ENCODE data around the gene GNG14. TPM values are rescaled to one million over a fixed set of nuclear protein-coding genes. Genes with fewer than 3 reads are reported as not detected.
A peak's percentile ranks its signal among the peaks of the same experiment; 100 is the strongest.
"Not testable (repeated sequence)": the region's sequence is repeated elsewhere in the genome, so short reads cannot be mapped to it uniquely, and the experiment has no call there.

Gene GNG14
- total and polyA plus RNA-seq, 2 donors (not counting 1 experiment from before 2014, with no cell fraction given): not detected

DNA sequence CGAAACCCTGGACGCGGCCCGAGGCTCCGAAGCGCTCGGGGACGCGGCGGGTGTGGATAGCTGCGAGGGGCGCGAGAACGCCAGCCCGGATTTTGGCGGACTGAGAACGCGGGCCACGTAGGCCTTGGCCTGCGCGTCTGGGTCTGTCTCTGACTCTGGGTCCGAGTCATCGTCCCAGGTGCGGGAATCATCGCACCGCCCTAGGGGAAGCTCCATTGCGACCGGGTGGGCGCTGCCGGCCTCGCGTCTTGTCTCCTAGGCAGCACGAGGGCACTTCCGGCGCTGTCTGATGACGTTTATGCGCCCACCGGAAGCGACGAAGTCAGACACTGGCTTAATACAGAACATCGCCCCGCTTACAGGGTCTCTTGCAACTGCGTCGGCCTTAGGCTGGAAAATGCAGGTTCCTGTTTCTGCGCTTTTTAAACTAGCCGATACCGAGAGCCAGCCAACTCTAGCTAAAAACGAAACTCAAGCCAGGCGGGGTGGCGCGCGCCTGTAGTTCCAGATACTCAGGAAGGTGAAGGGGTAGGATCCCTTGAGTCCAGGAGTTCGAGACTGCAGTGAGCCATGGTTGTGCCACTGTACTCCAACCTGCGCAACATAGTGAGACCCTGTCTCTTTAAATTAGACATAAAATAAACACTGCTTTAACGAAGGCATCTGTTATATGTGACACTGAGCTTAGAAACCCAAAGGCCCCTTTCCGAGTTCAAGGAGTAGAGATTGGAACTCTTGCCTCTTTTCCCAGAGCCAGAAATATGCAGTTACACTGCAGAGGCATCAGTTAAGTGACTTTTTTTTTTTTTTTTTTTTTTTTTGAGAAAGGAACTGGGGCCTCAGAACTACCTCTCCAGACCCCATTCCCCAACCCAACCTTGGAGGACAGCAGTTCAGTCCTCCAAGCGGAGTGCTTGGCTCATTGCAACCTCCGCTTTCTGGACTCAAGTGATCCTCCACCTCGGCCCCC, 8.9 kb downstream of the GNG14 start, which contains the start of gene FBXW9:
TSS of gene FBXW9 (minus strand) at position 266 of the 970 bp plus-strand sequence. CDS start at position 216, 50 bp downstream.
- Mint-ChIP-seq H3K9me3 (ENCODE audit: insufficient read depth) (no peaks in the 10 kb centered on the region), H3K4me3 (peak within 1 kb of the TSS; percentile 94), H3K27me3 (no peaks in the 10 kb centered on the region), H3K27ac (peak within 1 kb of the TSS; percentile 98), H3K4me1 (peaks cover 10% of the 10 kb centered on the region)
- Histone ChIP-seq H3K27ac (ENCODE audit: low read length in 2 of 2) (peak within 1 kb of the TSS; percentile 85 to 93), H3K79me2 (ENCODE audit: control insufficient read depth, insufficient read depth, low read length) (no peaks in the 10 kb centered on the region), H3K27me3 (replicated peaks in 1 of 4; ENCODE audit: control extremely low read depth in 1 of 4, control insufficient read depth in 3 of 4, insufficient read depth in 4 of 4, low read length in 3 of 4) (no peaks in the 10 kb centered on the region), H2AFZ (ENCODE audit: insufficient read depth, low read depth, low read length, poor library complexity, severe bottlenecking) (peak within 1 kb of the TSS; percentile 90), H4K20me1 (ENCODE audit: control insufficient read depth, insufficient read depth, low read length, poor library complexity, severe bottlenecking) (no peaks in the 10 kb centered on the region), H3K9me3 (ENCODE audit: control extremely low read depth in 1 of 3, control insufficient read depth in 2 of 3, insufficient read depth in 1 of 3, low read length in 2 of 3) (no peaks in the 10 kb centered on the region), H3K9ac (ENCODE audit: low read length) (peak within 1 kb of the TSS; percentile 79), H3K4me3 (ENCODE audit: control extremely low read depth in 1 of 5, extremely low read depth in 1 of 5, insufficient read depth in 1 of 5, low read depth in 2 of 5, low read length in 4 of 5) (peak within 1 kb of the TSS; percentile 64 to 88 (median 82)), H3K36me3 (replicated peaks in 1 of 2; ENCODE audit: control extremely low read depth in 1 of 2, control insufficient read depth in 1 of 2, extremely low read depth in 1 of 2, insufficient read depth in 2 of 2, low read length in 1 of 2) (peaks cover 0 to 10% of the 10 kb centered on the region in 2 experiments), H3K4me2 (replicated peaks; ENCODE audit: low read depth, low read length, poor library complexity, severe bottlenecking) (peak within 1 kb of the TSS; percentile 99), H3K4me1 (ENCODE audit: control insufficient read depth in 2 of 2, insufficient read depth in 2 of 2, low read length in 2 of 2) (peaks cover 13 to 17% of the 10 kb centered on the region in 2 donors)
- CTCF ChIA-PET: interaction anchor here (0.5 to 3.5 kb wide), 7 partner anchors 16 to 133 kb away, joined by 3 to 16 read pairs (median 6); no protein-coding TSS in a partner anchor
- intact Hi-C loops (cut with micrococcal nuclease): loop anchor here (1.0 to 2.0 kb wide), 5 partner anchors 15 to 1192 kb away; partner anchors contain the start of genes DHPS, GET3, TNPO2 and ZNF653
- no peak for TF ChIP-seq EZH2 (IDR thresholded peaks at IDR 0.05; ENCODE audit: borderline replicate concordance, insufficient read depth, low read depth, low read length, poor library complexity, severe bottlenecking)
- TF ChIP-seq, protein P1, sequence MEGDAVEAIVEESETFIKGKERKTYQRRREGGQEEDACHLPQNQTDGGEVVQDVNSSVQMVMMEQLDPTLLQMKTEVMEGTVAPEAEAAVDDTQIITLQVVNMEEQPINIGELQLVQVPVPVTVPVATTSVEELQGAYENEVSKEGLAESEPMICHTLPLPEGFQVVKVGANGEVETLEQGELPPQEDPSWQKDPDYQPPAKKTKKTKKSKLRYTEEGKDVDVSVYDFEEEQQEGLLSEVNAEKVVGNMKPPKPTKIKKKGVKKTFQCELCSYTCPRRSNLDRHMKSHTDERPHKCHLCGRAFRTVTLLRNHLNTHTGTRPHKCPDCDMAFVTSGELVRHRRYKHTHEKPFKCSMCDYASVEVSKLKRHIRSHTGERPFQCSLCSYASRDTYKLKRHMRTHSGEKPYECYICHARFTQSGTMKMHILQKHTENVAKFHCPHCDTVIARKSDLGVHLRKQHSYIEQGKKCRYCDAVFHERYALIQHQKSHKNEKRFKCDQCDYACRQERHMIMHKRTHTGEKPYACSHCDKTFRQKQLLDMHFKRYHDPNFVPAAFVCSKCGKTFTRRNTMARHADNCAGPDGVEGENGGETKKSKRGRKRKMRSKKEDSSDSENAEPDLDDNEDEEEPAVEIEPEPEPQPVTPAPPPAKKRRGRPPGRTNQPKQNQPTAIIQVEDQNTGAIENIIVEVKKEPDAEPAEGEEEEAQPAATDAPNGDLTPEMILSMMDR (IDR thresholded peaks at IDR 0.05): no peak
- POLR2A ChIA-PET: interaction anchor here (0.6 to 2.6 kb wide), 11 partner anchors 15 to 399 kb away, joined by 3 to 13 read pairs (median 4); partner anchors contain the start of genes CALR, DHPS, MAN2B1 and RTBDN
- ATAC-seq (ENCODE audit: low read depth): peak; percentile 87
- peak; percentile 98 for DNase-seq
- 5% methylated on average over 56 of the region's 59 CpGs for WGBS (ENCODE audit: insufficient coverage)

DNA sequence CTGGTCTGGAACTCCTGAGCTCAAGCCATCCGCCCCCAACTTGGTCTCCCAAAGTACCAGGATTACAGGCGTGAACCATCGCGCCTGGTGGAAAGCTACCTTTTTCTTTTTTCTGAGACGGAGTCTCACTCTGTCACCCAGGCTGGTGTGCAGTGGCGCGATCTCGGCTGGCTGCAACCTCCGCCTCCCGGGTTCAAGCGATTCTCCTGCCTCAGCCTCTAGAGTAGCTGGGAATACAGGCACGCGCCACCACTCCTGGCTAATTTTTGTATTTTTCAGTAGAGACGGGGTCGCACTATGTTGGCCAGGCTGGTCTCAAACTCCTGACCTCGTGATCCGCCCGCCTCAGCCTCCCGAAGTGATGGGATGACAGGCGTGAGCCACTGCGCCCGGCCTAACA, 9.6 kb downstream of the GNG14 start:
- WGBS (ENCODE audit: insufficient coverage): 98% methylated on average over 22 of the region's 22 CpGs
- intact Hi-C loops (cut with micrococcal nuclease): loop anchor here (2.0 kb wide), 1 partner anchor 1193 kb away; the partner anchor contains the start of gene ZNF653
- Histone ChIP-seq H3K4me1 (ENCODE audit: control insufficient read depth in 2 of 2, insufficient read depth in 2 of 2, low read length in 2 of 2) (peaks cover 13 to 17% of the 10 kb centered on the region in 2 donors), H3K4me2 (replicated peaks; ENCODE audit: low read depth, low read length, poor library complexity, severe bottlenecking) (peak overlapping the region; percentile 99), H3K27ac (ENCODE audit: low read length in 2 of 2) (peak overlapping the region; percentile 85 to 93), H3K36me3 (replicated peaks in 1 of 2; ENCODE audit: control extremely low read depth in 1 of 2, control insufficient read depth in 1 of 2, extremely low read depth in 1 of 2, insufficient read depth in 2 of 2, low read length in 1 of 2) (peaks cover 0 to 15% of the 10 kb centered on the region in 2 experiments), H3K4me3 (ENCODE audit: control extremely low read depth in 1 of 5, extremely low read depth in 1 of 5, insufficient read depth in 1 of 5, low read depth in 2 of 5, low read length in 4 of 5) (peak overlapping the region in 1 of 5 experiments; percentile 82)
- H3K9me3 ChIP-seq (ENCODE audit: control extremely low read depth in 1 of 3, control insufficient read depth in 2 of 3, insufficient read depth in 1 of 3, low read length in 2 of 3); ATAC-seq (ENCODE audit: low read depth); DNase-seq; H3K9me3 Mint-ChIP-seq (ENCODE audit: insufficient read depth); H3K27me3 Mint-ChIP-seq; H4K20me1 ChIP-seq (ENCODE audit: control insufficient read depth, insufficient read depth, low read length, poor library complexity, severe bottlenecking); H2AFZ ChIP-seq (ENCODE audit: insufficient read depth, low read depth, low read length, poor library complexity, severe bottlenecking); H3K79me2 ChIP-seq (ENCODE audit: control insufficient read depth, insufficient read depth, low read length); H3K4me1 Mint-ChIP-seq; H3K27me3 ChIP-seq (replicated peaks in 1 of 4; ENCODE audit: control extremely low read depth in 1 of 4, control insufficient read depth in 3 of 4, insufficient read depth in 4 of 4, low read length in 3 of 4); H3K9ac ChIP-seq (ENCODE audit: low read length): not testable (repeated sequence)
- peak overlapping the region; percentile 50 for H3K27ac Mint-ChIP-seq
- ChIA-PET CTCF (interaction anchor here (0.7 to 3.5 kb wide), 2 partner anchors 20 to 43 kb away, joined by 3 to 16 read pairs; no protein-coding TSS in a partner anchor), POLR2A (interaction anchor here (1.0 to 2.6 kb wide), 2 partner anchors 16 to 37 kb away, joined by 3 to 12 read pairs; partner anchors contain the start of gene DHPS)
- H3K4me3 Mint-ChIP-seq: peak overlapping the region; percentile 47

Measured in B cell (primary cell).